ENCODE measurements around the gene GJA3. TPM values are rescaled to one million over a fixed set of nuclear protein-coding genes. Genes with fewer than 3 reads are reported as not detected.

The GJA3 gene
- total RNA-seq, 1 experiment from 2014 or later, result not detected

DNA sequence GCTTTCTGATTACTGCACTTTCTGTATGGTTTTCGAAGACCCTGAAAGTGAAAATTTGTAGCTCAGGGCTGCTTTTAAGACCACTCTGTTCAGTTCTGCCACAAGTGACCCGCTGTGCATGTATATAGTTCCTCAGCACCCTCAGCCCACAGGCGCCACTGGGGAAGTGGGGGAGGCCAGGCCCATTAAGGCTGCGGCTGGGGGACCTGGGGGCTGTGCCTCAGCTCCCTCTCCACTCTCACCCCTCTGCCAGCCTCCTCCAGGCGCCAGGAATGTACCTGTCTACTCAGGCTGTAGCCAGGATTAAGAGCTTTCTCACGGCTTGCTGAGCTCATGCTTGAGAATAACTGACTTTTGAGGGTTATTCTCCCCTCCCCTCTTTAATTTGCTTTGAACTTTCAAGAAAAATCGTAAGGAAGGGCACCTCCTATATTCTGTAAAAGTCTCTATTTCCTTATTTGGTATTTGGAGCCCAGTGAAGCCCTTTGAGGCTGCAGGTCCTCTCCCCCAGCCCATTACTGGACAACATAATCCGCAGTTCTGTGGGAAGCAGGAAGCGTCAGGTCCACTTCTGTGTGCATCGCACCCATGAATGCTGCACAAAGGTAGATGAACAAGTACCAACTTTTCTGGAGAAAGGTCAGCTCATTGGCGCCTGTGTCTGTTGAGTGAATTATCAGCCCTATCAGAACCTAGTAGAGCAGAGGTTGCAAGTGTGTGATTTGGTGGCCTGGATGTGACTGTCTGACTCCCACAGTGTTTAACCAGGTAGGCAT is 29.6 kb downstream of the GJA3 start:
- Histone ChIP-seq H3K27ac (no peak overlapping the region), H3K27me3 (no peaks in the 10 kb centered on the region; the same call in 1 of the 2 replicates), H3K4me1 (no peaks in the 10 kb centered on the region), H3K36me3 (no peaks in the 10 kb centered on the region), H3K4me3 (no peak overlapping the region), H3K9me3 (replicated peaks) (no peaks in the 10 kb centered on the region)
- no peak for DNase-seq

DNA sequence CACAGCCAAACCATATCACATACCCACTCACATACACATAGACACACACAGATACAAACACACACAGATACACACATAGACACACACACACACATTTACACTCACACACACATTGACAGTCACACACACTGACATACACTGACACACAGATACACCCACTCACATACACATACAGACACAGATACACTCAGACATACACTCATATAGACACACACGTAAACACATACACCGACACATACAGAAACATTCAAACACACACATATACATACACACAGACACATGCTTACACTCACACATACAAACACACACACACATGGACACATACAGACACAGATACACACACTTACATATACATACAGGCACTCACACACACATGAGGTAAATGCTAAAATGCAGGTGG is 30.2 kb downstream of the GJA3 start:
- no peak overlapping the region for H3K27ac ChIP-seq
- H3K9me3 ChIP-seq (replicated peaks), result no peaks in the 10 kb centered on the region
- H3K27me3 ChIP-seq, result no peaks in the 10 kb centered on the region
- H3K4me1 ChIP-seq, result no peaks in the 10 kb centered on the region
- no peaks in the 10 kb centered on the region for H3K36me3 ChIP-seq
- DNase-seq, result no peak
- H3K4me3 ChIP-seq, result no peak overlapping the region

DNA sequence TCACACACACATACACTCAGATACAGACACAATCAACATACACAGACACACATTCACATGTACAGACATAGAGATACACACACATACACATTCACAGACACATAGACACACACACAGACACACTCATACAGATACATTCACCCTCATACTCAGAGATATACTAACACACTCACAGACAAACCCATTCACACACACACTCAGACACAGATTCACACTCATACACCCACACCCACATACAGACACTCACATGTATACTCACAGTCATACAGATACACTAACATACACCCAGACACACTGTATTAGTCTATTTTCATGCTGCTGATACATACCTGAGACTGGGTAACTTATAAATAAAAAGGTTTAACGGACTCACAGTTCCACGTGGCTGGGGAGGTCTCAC is 30.8 kb downstream of the GJA3 start:
- DNase-seq, result no peak
- no peaks in the 10 kb centered on the region for H3K27me3 ChIP-seq

DNA sequence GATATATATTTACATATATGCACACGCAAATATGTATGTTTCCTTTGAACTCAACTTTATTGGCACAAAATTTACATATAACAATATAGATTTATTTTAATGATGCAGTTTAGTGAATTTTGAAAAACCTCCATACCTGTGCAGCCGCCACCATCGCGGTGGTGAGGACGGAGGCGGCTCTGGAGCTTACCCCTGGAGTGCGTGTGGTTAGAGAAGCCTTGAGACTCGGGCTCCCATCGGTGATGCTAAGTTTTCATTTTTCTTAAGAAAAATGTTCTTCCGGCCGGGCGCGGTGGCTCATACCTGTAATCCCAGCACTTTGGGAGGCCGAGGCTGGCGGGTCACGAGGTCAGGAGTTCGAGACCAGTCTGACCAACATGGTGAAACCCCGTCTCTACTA is 31.8 kb downstream of the GJA3 start:
- Histone ChIP-seq H3K27me3 (no peaks in the 10 kb centered on the region), H3K36me3 (no peaks in the 10 kb centered on the region), H3K4me1 (no peaks in the 10 kb centered on the region), H3K4me3 (no peak overlapping the region), H3K27ac (no peak overlapping the region), H3K9me3 (replicated peaks) (no peaks in the 10 kb centered on the region)
- DNase-seq, result no peak

More for the DNA sequence above, 30.8 kb downstream of the GJA3 start:
- Histone ChIP-seq H3K4me3 (no peak overlapping the region), H3K9me3 (replicated peaks) (no peaks in the 10 kb centered on the region), H3K4me1 (no peaks in the 10 kb centered on the region), H3K36me3 (no peaks in the 10 kb centered on the region), H3K27ac (no peak overlapping the region)

DNA sequence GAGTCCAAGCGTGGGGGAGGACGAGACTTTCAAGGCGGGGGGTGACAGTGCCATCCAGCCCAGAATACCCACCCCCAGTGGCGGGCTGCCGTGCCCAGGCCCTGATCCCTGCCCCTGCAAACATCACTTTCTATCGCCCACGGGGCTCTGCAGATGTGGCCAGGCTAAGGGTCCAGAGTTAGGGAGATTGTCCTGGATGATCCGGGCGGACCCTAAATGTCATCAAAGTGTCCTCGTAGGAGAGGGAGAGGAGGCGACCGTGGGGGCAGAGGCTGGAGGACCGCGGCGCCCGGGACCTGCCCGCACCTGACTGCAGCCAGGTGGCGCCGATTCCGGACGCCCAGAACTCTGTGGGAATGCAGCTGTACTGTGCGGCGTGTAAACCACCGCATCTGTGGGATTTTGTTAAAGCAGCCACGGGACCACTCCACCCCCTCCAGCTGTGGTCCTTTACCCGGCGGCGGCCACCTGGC is 32.4 kb downstream of the GJA3 start:
- H3K27ac ChIP-seq, result peak overlapping the region; percentile 52; the same call in 1 of the 2 replicates
- no peaks in the 10 kb centered on the region for H3K27me3 ChIP-seq
- H3K4me1 ChIP-seq, result no peaks in the 10 kb centered on the region
- H3K4me3 ChIP-seq, result peak overlapping the region; percentile 77
- no peak for DNase-seq
- no peaks in the 10 kb centered on the region for H3K36me3 ChIP-seq
- no peaks in the 10 kb centered on the region for H3K9me3 ChIP-seq (replicated peaks)

DNA sequence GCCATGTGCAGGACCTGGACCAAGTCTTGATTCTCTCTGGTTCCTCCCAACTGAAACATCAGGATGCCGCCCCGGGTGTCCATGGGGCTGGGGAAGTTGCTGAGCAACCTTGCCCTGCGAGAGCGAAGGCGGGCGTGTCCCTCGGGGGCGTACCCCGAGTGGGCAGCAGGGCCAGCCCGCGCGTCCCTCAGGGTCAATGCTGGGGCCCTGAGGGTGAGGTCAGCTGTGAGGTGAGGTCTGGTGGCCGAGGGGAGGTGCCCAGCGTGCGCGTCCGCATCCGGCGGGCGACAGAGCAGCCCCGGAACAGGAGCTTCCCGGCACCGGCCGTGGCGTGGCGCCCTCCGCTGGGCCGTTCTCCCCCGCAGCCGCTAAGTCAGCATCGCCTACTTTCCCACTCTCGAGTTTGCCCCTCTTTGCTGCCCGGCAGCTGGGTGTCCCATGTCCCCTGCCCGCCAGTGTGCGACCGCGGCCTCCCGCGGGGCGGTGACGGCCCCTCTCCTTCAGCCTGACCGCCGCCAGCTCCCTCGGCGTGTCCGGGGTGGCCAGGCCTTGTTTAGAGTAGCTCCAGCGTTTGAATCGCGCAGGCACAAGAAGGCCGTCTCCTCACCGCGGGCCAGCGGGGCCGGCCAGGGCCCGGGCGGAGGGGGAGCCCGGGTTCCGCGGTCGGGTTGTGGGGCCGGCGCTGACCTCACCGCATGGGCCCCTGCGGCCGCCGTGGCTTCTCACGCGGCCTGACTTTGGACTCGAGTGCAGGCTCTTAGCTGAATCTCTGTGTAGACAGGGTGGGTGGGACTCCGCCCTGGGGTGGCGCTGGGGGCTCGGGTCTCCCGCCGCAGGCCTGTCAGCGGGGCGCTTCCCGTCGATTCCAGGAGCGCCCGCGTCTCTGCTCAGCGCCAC is 33.0 kb downstream of the GJA3 start:
- Histone ChIP-seq H3K4me3 (peak overlapping the region; percentile 77), H3K36me3 (no peaks in the 10 kb centered on the region), H3K4me1 (no peaks in the 10 kb centered on the region), H3K27ac (peak overlapping the region; percentile 52), H3K9me3 (replicated peaks) (no peaks in the 10 kb centered on the region), H3K27me3 (no peaks in the 10 kb centered on the region)
- DNase-seq, result peak; percentile 56 to 64

DNA sequence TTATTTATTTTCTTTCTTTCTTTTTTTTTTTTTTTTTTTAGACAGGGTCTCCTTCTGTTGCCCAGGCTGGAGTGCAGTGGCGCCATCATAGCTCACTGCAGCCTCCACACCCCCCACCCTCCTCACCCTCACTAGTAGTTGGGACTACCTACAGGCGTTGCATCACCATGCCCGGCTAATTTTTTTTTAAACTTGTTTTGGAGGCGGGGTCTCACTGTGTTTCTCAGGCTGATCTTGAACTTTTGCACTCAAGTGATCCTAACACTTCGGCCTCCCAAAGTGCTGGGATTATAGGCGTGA is 33.6 kb downstream of the GJA3 start:
- no peak for DNase-seq
- Histone ChIP-seq H3K4me1 (no peaks in the 10 kb centered on the region), H3K4me3 (peak overlapping the region; percentile 77), H3K36me3 (no peaks in the 10 kb centered on the region), H3K27me3 (no peaks in the 10 kb centered on the region), H3K9me3 (replicated peaks) (no peaks in the 10 kb centered on the region), H3K27ac (peak overlapping the region; percentile 52)

DNA sequence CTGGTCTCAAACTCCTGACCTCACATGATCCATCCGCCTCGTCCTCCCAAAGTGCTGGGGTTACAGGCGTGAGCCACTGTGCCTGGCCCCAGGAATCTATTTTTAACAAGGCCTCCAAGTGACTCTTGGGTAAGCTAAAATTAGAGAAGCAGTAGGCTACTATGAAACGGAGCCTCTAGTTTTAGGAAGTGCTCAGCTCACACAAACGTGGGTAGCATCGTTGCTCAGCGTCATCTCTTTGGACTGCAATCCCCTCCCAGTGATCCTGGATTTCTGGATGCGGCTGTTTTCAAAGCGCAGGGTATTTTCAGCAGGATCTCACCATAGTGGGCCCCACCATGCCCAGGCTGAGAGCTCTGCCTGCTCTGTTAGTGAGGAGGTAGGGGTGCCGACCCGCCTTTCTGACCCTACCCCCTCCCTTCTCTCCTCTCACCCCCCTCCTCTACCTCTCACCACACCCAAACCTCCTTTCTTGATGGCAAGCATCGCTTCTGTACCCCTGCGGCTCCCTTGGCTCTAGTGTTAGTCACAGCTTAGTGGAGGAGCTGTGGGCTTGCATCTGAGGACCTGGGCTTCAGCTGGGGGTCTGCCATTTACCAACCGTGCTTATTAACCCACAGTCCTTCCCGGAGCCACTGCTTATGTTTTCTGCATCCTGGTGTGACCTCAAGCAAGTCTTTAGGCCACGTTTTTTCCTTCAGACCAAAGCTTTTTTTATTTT is 34.2 kb downstream of the GJA3 start:
- DNase-seq, result no peak
- Histone ChIP-seq H3K4me3 (no peak overlapping the region), H3K9me3 (replicated peaks) (no peaks in the 10 kb centered on the region), H3K27ac (no peak overlapping the region), H3K36me3 (no peaks in the 10 kb centered on the region), H3K4me1 (no peaks in the 10 kb centered on the region), H3K27me3 (no peaks in the 10 kb centered on the region)

DNA sequence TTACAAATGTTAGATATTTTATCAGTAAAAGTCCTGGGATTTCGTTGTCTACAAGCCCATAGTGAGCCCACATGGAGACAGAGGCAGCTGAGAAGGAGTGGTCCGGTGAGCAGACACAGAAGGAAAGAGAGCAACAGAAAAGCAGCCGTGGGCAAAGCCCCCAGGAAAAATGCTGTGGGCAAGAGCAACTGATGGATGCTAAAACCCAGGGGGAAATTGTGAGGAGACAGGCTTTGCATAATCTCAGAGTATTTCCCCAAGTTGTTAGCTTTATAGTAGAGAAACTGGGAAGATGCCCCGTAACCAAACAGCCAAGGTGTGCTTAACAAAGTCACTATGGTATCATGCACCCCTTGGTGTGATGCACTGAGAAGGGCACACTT is 35.1 kb downstream of the GJA3 start:
- no peaks in the 10 kb centered on the region for H3K27me3 ChIP-seq
- no peak overlapping the region for H3K27ac ChIP-seq
- no peak for DNase-seq
- no peaks in the 10 kb centered on the region for H3K9me3 ChIP-seq (replicated peaks)
- no peaks in the 10 kb centered on the region for H3K36me3 ChIP-seq
- no peaks in the 10 kb centered on the region for H3K4me1 ChIP-seq
- H3K4me3 ChIP-seq, result no peak overlapping the region

DNA sequence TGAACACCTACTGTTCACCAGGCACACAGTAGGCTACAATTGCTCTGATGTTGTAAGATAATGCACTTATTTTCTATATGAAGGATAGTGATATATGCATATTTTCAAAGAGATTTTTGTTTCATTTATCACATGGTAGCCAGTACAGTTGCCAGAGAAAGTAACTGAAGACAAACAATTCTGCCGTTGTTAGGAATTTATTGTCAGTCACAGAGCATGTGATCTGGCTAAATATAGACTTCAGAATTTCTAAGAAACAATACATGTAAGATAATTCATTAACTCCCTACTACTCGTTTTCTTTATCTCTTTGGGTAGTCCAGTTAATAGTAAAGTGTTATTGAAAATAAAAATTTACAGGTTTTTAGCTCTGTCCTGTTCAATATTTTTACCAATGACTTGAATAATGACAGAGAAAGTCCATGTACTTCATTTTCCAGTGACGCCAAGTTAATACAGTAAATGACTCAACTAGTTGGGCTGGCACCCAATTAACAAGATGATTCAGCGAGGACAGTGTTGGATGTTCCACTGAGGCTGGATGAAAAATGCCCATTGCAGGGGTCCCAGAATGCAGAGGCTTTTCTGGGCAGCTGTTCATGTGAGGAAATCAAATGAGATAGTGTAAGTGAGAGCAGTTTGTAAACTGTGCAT is 35.6 kb downstream of the GJA3 start:
- no peaks in the 10 kb centered on the region for H3K9me3 ChIP-seq (replicated peaks)
- H3K27ac ChIP-seq, result no peak overlapping the region
- H3K27me3 ChIP-seq, result no peaks in the 10 kb centered on the region
- DNase-seq, result no peak
- H3K4me3 ChIP-seq, result no peak overlapping the region
- no peaks in the 10 kb centered on the region for H3K36me3 ChIP-seq
- no peaks in the 10 kb centered on the region for H3K4me1 ChIP-seq

DNA sequence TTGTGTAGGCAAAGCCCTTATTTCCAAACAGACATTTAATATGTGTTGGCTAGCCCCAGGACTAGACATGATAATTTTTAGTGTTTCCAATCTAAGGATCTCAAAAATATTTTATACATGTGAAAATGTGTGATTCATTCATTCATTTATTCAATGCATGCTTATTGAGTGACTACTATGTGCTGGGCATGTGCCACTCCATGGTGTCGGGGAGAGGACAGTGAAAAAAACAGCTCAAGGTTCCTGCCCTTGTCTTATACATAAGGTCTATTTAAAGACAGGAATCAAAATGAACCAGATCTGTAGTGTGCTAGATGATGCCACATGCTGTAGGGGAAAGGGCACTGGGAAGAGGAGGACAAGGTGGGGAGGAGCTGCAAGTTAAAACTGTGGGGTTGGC is 36.5 kb downstream of the GJA3 start:
- H3K4me3 ChIP-seq, result no peak overlapping the region
- no peak for DNase-seq
- no peak overlapping the region for H3K27ac ChIP-seq
- no peaks in the 10 kb centered on the region for H3K9me3 ChIP-seq (replicated peaks)
- no peaks in the 10 kb centered on the region for H3K36me3 ChIP-seq
- no peaks in the 10 kb centered on the region for H3K4me1 ChIP-seq
- no peaks in the 10 kb centered on the region for H3K27me3 ChIP-seq

DNA sequence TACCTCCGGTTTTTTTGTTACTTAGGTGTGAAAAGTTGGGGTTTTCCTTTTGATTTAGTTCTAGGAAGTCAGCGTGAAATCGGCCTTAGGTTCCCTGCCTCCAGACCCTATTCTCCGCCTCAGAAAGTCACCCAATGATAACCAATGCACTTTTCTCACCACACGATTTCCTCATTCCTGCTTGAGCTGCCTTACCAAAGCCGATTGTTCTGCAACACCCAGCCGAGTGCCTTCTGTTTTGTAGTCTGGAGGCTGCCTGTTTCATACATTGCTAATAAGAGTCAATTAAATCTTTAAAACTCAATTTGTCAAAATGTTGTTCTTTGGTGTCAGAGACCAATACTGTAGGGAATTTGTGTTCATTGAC is 39.7 kb downstream of the GJA3 start:
- Histone ChIP-seq H3K27ac (no peak overlapping the region), H3K36me3 (no peaks in the 10 kb centered on the region), H3K4me3 (no peak overlapping the region), H3K27me3 (no peaks in the 10 kb centered on the region), H3K4me1 (no peaks in the 10 kb centered on the region), H3K9me3 (replicated peaks) (no peaks in the 10 kb centered on the region)
- no peak for DNase-seq

DNA sequence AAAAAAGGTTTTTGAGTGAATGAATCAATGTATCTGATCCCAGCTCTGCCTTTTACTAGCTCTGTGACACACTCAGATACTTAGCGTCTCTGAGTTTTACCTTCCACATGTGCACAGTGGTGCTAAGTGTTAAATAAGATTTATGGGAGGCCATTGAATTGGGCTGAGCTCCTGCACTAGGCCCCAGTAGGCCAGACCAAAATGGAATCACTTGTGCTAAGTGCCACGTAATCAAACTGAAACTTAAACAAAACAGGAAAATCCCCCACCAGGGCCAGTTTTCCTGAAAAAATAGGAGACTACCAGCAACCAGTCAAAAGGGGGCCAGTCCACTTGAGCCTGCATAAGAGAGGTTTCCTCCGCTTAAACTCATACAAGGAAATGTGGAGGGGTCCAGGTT is 40.9 kb downstream of the GJA3 start:
- no peak for DNase-seq
- no peaks in the 10 kb centered on the region for H3K4me1 ChIP-seq
- H3K27me3 ChIP-seq, result no peaks in the 10 kb centered on the region
- H3K4me3 ChIP-seq, result no peak overlapping the region
- H3K27ac ChIP-seq, result no peak overlapping the region
- H3K36me3 ChIP-seq, result no peaks in the 10 kb centered on the region
- H3K9me3 ChIP-seq (replicated peaks), result no peaks in the 10 kb centered on the region

DNA sequence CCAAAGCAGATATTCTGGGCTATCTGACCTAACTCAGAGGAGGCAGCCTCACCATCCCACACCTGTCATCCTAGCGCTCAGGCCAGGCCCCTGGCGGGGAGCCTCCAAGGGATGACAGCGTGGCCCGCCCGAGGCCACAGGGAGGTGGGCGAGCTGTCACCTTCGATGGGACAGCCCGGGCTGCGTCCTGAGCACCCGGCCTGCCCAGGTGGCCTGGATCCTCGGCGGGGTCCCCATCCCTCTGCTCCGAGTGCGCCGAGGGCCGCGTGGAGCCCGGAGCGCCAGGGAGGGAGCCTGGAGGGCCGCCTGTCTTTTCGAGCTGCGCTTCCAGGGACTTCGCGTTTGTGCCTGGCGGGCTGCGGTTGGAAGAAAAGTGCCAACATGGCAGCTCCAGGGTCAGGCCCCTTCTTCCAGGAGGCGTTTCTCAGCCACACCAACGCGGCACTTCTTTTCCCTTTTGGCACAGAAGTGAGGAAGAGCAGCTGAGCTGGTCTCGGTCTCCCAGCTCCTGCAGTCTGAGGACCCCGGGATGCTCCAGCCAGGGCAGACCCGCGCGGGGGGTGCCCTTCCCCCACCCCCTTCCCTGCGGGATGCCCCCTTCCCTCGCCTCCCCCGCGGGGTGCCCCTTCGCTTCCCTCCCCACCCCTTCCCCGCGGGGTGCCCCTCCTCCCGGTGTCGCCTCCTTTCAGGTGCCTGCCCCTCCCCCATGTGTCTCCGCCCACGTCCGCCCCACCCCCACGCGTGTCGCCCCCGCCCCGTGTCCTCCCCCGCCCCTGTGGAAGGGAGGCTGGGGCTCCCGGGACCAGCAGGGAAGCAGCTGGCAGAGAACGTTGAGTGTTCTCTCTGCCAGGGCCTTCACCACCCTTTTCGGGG is 42.3 kb downstream of the GJA3 start:
- DNase-seq, result peak; percentile 64 to 70
- peak overlapping the region; percentile 46 for H3K27ac ChIP-seq

More for the DNA sequence above, 42.3 kb downstream of the GJA3 start:
- Histone ChIP-seq H3K9me3 (replicated peaks) (no peaks in the 10 kb centered on the region), H3K4me1 (no peaks in the 10 kb centered on the region), H3K4me3 (peak overlapping the region; percentile 60), H3K27me3 (no peaks in the 10 kb centered on the region), H3K36me3 (no peaks in the 10 kb centered on the region)
